NCI-H1417 treated with DMSO at 0.1 percent for 48 hours (cell line): ENCODE results near the gene POU2AF3.
"Not testable (repeated sequence)": the region's sequence is repeated elsewhere in the genome, so short reads cannot be mapped to it uniquely, and the experiment has no call there.

ENCODE experiments used
- DNase-seq: peaks from one replicate; lab custom pipeline; 2025; lab: John Stamatoyannopoulos, UW

POU2AF3 gene, protein sequence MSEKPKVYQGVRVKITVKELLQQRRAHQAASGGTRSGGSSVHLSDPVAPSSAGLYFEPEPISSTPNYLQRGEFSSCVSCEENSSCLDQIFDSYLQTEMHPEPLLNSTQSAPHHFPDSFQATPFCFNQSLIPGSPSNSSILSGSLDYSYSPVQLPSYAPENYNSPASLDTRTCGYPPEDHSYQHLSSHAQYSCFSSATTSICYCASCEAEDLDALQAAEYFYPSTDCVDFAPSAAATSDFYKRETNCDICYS

DNA sequence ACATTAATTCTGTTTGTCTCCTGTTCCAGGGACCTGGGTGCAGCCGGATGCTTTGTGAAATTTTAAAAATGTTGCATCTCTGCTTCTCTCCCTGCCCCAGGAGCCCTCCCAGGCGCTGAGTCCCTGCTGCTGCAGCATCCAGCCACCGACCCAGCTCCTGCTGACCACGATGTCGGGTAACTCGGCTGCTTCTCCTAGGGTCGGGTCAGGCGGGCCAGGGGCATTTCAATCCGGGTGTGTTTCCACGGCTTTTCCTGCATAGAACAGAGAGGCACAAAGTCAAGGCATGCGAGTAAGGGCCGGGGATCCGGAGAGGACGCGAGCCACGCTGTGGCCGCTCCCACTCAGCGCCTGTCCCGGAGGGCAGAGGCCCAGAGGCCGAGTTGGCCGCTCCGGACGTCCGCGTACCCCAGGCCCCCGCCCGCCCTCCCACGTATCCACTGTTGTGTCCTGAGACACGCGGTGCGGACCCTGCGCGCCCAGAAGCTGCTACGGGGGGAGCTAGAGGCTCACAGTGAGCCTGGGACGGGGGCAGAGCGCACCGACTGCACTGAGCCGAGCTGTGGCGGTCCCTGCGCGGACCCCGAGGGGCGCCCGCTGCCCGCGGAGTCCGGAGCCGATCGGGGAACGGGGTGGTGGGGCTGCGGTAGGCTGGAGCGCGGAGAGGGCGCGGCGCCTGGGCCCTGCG lies at the start of gene POU2AF3:
Gene POU2AF3 (plus strand): TSS at position 134 of the 688 bp plus-strand sequence. CDS start 36 bp downstream, at position 170.
- no peak for DNase-seq

DNA sequence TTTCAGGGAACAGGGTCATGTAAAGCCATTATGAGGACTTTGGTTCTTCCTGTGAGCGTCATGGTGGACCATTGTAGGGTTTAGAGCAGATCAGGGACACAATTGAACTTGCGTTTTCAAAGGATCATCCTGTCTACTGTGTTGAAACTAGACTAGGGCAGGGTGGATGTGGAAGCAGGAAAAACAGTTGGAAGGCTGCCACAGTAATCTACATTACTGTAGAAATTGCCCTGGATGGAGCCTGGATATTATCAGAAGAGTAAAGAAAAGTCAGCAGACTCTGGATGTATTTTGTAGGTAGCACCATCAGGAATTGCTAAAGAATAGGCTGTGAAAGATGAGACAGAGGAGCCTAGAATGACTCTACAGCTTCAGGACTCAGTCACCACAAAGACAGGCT lies 47.4 kb upstream of the POU2AF3 start:
- no peak for DNase-seq

DNA sequence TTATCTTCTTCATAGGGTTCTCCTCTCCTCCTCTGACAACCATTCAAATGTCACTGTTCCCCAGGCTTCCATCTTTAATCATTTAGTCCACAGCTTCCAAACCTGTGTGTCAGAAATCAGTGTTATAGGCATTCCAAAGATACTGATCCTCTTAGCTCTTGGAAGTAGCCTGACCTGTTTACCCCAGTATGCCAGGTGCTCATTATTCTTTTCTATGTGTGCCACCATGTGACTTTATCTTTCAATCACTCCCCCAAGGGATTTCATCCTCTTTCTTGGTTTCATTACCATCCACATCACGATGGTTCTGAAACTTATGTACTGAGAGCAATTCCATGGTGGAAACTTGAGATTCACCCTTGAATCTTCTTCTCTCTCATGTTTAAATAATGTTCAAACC lies 45.2 kb upstream of the POU2AF3 start:
- DNase-seq: no peak

DNA sequence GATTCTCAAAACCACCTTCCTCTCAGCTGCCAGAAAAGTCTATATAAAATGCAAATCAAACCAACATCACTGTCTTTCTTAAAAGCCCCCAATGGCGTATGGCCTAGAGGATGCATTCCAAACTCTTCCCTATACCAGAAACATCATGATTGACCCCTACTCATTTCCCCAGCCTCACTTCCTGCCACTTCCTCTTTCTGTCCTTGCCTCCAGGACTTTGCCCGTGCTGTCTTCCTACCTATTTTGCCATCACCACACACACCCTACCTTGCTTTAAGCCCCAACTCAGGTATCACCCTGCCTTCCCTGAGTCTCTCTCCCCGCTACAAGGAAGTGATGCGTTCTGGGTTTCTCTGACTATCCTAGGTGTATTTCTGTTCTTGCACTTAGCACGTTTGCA lies 44.7 kb upstream of the POU2AF3 start:
- no peak for DNase-seq

DNA sequence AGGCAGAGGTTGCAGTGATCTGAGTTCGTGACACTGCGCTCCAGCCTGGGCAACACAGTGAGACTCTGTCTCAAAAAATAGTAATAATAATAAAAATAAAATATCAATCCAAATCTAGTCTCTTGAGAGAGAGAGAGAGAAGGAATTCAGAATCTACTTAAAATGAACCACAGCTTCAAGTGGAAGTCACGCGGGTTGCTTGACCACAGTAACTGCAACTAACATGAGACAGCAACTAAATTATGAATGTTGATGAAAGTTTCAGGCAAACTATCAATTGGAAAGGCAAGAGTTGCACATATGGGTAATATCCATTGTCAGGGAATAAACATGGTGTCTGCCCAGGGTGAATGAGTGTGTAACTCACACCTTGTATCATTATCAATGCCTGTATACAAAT lies 40.3 kb upstream of the POU2AF3 start:
- no peak for DNase-seq

DNA sequence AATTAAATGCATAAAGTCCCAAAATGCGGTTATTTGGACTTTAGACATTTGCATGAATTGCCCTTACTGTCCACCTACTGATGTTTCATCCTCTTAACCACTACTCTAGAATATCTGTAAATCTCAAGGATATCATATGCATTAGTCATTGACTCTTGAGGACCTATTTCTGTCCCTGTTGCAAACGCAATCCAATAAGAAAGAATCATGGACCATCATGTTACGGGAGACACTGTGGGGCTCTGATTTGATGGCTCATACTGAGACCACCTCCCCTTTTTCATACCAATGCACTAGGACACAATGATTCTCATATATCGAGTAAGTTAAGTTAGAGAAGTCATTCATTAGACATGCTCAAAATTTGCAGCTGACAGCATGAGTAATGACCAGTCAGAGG lies 38.5 kb upstream of the POU2AF3 start:
- no peak for DNase-seq

DNA sequence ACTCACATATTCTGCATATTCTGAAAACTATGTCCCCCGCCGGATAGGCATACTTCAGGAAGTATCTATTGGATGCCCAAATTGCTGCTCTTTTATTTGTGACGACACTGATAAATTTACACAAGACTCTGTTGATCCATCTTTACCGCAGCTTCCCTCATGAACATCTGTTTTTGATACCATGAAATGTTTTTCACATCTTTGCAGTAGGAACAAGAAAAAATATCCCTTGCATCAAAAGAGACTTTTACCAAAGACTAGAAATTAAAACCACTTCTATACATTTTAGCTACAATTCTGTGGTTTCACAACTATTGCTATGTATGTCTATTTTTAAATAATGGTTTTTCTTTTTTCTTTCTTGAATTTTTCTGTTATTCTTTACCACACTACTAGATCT lies 37.5 kb upstream of the POU2AF3 start:
- DNase-seq: no peak

DNA sequence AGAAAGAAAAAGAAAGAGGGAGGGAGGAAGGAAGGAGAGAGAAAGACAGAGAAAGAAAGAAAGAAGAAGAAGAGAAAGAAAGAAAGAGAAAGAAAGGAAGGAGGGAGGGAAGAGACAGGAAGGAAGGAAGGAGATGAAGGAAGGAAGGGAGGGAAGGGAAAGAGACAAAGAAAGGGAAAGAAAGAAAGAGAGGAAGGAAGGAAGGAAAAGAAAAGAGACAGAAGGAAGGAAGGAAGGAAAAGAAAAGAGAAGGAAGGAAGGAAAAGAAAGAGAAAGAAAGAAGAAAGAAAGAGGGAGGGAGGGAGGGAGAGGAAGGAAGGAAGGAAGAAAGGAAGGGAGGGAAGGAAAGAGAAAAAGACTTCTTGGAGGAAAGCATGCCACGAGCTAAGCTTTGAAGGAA lies 33.7 kb upstream of the POU2AF3 start:
- DNase-seq: no peak

DNA sequence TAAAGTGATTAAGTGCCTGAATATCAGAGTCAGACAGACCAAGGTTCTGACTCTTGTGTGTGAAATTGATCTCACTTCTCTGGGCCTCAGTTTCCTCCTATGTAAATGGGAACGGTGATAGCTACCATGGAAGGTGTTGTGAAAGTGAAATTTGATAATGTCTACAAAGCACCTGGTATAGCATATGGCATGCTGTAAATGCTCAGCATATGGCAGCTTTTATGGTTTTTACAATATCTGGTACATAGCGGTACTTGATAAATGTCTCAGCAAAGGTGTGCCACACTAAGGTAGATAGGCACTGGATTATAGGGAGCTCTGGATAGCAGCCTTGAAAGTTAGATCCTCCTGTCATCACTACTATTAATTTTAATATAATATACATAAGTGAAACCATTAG lies 32.9 kb upstream of the POU2AF3 start:
- DNase-seq: no peak

DNA sequence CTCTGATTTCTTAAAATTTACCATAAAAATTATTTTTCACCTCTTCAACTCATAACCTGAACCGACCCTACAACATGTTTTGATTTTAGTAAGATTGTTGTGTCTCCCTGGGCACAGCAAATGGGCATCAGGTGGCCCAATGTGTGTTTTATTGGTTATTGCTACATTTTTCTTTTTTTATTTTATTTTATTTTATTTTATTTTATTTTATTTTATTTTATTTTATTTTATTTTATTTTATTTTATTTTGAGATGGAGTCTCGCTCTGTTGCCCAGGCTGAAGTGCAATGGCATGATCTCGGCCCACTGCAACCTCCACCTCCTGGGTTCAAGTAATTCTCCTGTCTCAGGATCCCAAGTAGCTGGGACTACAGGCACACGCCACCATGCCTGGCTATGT lies 30.0 kb upstream of the POU2AF3 start:
- DNase-seq: not testable (repeated sequence)

DNA sequence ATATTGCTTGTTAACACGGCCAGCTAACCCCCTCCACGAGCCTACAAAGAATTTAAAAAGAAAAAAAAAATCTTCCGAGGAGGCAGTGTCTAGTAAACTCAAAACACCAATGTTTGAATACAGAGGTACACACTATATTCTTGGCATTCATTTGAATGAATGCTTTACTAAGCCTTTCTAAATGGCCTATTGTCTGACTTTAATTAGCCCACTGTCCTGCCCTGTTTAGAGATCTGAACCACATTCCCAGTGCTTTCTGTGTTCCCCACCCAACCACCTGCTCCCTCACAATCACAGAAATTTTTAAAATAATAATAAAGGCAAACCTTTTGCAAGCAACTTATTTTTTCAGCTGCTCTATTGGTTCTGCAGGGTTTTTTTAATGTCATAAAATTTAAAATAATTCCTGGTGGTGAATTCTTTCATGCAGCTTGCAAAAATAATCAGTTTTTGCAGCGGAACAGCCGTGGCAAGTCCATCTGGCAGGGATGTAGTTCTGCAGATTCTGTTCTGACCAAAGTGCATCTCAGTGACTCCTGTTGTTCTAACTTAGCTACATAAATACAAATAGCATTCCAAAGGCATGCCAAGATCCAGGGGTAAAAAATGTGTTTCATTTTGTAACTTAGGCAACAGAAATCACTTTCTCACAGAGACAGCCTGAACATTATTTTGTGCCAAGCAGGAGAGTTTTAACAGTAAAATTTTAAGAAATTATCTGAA lies 29.0 kb upstream of the POU2AF3 start:
- no peak for DNase-seq

DNA sequence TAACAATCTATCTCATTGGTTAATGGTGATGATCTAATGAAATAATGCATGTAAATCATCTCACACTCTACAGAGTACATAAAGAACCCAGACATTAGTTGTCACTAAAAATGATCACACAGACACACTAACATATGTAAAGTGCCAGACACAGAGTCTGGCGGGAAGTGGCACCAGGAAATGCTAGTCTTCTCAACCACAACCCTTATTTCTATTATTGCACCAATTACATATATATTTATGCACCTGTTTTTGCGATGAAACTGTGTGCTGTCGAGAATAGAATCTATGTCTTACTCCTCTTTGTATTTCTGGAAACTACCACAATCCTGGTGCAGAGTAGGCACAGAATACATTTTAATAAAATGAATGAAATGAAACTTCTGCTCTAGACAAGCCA lies 25.9 kb upstream of the POU2AF3 start:
- DNase-seq: no peak

DNA sequence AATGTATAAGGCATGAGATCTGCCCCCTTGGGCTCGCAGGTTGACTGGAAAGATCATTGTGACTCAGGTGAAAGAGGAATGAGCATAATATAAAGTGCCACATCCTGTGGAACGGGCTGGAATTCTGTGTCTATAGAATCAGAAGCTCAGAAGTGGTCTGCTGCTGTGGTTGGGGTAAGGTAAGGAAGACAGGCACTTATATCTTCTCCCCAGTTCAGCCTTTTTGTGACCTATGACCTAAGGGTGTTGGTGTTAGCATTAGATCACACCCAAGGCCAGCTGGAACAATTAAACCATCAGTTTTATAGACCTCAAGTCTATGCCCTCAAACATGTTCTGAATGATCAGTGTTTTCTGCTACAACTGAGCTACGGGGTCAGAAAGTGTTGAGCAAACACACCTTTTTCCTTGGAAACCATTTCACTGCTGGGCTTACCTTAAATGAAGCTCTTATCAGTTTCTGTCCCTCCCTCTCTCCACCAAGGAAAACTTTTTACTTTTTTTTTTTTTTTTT lies 15.7 kb upstream of the POU2AF3 start:
- DNase-seq: no peak

DNA sequence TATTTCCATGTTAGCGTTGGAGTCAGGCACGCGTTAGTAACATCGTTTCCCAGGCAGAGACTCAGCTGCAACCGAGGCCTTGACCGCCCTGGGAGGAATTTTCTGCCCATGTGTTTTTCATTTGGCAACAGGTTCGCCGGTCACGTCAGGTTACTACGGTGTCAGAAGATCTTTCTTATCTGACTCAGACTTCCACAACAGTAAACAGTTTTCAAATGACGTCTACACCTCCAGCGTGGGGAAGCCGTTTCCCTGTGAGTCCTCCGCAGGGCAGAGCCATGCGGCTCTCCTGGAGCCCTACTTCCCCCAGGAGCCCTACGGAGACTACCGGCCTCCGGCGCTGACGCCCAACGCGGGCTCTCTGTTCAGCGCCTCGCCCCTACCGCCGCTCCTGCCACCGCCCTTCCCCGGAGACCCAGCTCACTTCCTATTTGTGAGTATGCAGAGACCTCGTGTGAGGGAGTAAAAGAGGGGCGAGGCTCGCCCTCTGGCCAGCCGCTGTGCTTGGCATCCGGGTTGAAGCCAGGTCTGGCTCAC lies 14.3 kb upstream of the POU2AF3 start:
- DNase-seq: no peak

DNA sequence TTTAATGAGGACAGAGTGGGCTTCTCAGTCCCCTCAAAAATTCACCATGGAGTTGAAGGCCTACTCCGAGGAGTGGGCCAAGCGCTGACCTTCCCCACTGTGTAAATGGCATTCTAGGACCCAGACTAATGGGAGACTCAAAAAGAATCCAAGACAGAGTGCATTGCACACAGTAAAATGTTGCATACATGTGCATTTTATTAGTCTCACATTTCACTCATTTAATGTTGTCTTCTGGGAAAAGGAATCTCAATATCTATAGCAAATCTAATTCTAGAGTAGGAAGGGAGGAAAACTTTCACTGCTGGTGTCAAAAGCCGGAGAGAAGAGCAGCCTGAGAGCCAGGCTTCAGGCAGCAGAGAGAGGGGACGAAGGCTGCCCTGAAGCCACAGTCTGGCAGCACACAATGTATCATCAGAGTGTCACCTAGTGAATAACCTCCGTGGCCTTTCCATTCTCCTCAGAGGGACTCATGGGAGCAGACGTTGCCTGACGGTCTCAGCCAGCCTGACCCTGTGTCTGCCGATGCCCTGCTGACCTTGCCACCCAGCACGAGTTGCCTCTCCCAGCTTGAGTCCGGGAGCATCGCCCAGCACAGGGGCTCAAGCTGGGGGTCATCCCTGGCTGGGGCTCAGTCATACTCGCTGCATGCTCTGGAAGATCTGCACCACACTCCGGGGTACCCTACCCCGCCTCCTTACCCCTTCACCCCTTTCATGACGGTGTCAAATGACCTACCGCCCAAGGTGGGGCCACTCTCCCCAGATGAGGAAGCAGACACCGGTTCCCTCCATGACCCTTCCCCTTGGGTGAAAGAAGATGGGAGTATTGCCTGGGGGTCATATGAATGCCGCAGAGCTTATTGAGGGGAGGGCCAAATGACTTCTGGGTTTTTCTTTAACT lies 12.9 kb upstream of the POU2AF3 start:
- DNase-seq: no peak

DNA sequence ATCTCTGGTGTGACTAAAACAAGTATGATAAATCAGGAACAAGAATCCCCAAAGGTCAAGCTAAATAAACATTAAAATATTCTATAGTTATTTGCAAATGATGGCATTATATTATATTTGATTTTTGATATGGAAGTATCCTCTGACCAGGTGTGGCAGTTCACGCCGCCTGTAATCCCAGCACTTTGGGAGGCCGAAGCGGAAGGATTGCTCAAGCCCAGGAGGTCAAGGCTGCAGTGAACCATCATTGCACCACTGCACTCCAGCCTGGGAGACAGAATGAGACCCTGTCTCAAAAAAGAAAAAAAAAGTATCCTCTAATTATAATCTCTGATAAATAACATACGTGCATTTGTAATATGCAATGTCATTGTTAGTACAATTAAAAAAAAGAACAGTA lies 6.6 kb upstream of the POU2AF3 start:
- no peak for DNase-seq

DNA sequence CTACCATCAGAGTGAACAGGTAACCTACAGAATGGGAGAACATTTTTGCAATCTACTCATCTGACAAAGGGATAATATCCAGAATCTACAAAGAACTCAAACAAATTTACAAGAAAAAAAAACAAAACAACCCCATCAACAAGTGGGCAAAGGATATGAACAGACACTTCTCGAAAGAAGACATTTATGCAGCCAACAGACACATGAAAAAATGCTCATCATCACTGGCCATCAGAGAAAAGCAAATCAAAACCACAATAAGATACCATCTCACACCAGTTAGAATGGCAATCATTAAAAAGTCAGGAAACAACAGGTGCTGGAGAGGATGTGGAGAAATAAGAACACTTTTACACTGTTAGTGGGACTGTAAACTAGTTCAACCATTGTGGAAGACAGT lies 5.9 kb upstream of the POU2AF3 start:
- DNase-seq: not testable (repeated sequence)

DNA sequence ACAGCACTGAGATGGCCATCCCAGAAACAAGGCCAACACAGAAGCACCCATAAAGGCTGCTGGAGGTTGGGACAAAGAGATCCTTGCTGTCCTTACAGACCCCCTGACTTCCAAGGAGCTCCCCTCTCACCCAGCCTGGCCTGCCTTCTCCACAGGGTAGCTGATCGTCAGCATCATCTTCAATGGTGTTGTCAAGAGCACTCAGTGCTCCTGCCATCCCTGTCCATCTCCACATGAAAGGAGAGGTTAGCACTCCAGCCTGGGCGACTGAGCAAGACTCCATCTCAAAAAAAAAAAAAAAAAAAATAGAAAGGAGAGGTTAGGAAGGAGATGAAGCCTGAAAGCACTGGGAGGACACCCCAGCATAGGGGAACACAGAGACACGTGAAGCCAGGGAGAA lies 2.1 kb upstream of the POU2AF3 start:
- DNase-seq: no peak

DNA sequence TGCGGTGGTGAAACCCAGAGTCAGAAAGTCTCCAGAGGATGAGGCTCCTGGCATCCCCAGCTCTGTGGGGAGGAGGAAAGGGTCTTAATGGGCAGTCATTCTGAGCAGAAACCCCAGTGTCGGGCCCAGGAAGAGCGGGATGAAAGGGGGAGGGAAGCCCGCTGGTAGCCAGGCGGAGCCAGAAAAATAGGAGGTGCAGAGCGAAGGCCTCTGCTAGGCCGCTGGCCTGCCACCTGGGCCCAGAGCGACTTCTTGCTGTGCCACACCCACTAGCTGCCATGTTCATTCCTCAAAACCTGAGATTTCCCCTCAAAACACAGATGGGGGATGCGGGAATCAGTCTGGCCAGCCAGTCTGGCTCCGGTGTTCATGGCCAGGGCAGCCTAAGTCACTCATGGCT lies 650 bp upstream of the POU2AF3 start:
- DNase-seq: no peak

DNA sequence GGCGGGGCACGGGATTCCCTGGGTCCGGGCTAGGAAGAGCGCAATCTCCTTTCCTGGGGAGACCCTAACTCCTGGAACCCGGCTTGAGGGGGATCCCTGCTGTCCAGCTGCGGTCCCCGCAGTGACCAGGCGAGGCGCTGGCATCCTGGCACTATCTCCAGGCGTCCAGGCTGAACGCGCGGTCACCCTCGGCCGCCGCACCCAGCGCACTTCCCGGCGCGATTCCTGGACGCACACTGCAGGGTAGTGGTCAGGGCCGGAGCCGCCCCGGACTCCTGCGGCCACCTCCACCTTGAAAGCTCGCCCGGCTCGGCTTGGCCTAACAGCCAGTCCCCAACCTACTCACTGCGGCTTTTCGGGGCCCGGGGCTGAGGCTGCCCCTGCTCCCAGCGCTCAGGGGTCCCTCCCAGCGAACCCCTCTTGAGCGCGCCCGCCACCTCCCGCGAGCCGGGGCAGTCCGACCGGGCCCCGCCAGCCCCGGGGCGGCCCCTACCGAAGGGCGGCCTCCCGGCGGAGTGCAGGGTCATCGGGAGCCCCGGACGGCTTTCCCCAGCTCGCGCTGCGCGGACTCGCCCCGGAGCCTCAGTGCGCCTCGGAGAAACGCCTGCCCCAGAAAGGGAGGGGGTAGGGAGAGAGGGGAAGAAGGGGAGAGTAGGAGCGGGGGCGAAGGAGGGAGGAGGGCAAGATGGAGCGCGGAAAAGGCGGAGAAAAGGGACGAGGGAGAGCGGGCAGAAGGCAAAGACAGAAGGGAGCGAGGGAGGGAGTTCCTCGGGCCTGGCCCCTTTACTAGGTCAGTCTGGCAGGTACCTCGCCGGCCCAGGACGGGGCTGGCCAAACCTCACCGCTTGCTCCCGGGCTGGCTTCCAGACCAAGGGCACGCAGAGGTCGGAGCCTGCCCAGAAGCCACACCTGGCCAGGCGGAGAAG lies 1.0 kb downstream of the POU2AF3 start:
- DNase-seq: no peak

DNA sequence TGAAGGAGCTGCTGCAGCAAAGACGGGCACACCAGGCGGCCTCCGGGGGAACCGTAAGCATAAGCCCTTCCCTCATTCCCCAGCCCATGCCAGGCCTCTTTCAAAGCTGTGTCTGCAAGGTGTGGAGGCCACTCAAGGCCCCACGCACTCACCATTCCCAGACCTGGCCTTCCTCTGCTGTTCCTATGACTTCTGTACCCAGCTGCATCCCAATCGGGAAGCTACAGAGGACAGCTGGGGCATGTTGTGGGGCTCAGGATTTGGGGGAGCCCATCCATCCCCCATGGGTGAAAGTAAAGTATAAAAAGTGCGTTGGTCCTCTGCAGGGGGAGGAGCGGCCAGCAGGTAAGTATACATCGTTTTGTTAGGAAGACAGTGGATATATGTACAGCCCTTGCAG lies 2.2 kb downstream of the POU2AF3 start:
- no peak for DNase-seq
